Lower leg skin (tissue), 4 donors: Measurements from ENCODE around the gene IRAK1. TPM values are rescaled to one million over a fixed set of nuclear protein-coding genes. Genes with fewer than 3 reads are reported as not detected.

Source experiments
- DNase-seq, 2 donors: peaks; one replicate each; pipeline ENCODE4 v3.0.0-alpha.2; 2019; ENCODE audit warnings: low spot score in 2 of 2
- H3K4me3 ChIP-seq: fragments of 200-600 bp; sonication (generic); 2 replicates; pipeline ENCODE4 v1.5.1; 2017; ENCODE audit warnings: mild to moderate bottlenecking, low read depth; ENCODE audit not compliant: poor library complexity, severe bottlenecking
- CTCF ChIP-seq, 3 donors: fragments of 450-650 bp; IDR thresholded peaks; one replicate each; pipeline ENCODE4 v1.5.1; 2016; ENCODE audit warnings: antibody characterized with exemption in 3 of 3, mild to moderate bottlenecking in 3 of 3, moderate library complexity in 2 of 3
- POLR2A ChIP-seq, 2 donors: fragments of 450-650 bp; IDR thresholded peaks; one replicate each; pipeline ENCODE4 v1.6.1; 2016 to 2017; ENCODE audit warnings: antibody characterized with exemption in 2 of 2, mild to moderate bottlenecking in 1 of 2, moderate library complexity in 1 of 2
- WGBS, 2 donors: methylation state at CpG; one replicate each; pipeline ENCODE4 v1.1.5; 2018; 5-methylcytosine and 5-hydroxymethylcytosine counted together
- intact Hi-C: fragments of 100-400 bp; cut with DNase I; formaldehyde crosslinking; loops from one replicate; pipeline ENCODE4 v1.15.0; 2023; ENCODE audit warnings: low total_unique reads
- total RNA-seq, 4 donors: library from RNA; depleted of rRNA; stranded (reverse); fragments of >200 nt; gene quantifications; one replicate each; pipeline ENCODE4 v1.1.0, GENCODE V29; 2016

IRAK1 gene
- total RNA-seq, 4 donors from 2014 or later: 57.5 to 67.4 (median 60.6) TPM

GRCh38 chrX:154017766-154018517, 1.8 kb downstream of the IRAK1 start:
- H3K4me3 ChIP-seq: no peak overlapping the region
- TF ChIP-seq CTCF (IDR thresholded peaks at IDR 0.05) (no peak), POLR2A (IDR thresholded peaks at IDR 0.05) (no peak)
- intact Hi-C loops: no loop called here
- 74 to 80% methylated on average over 16 to 26 of the region's 26 CpGs for WGBS, 2 donors
- no peak for DNase-seq

- DNase-seq: no peak
- TF ChIP-seq POLR2A (IDR thresholded peaks at IDR 0.05) (no peak), CTCF (IDR thresholded peaks at IDR 0.05) (no peak)
- no peak overlapping the region for H3K4me3 ChIP-seq
- WGBS, 2 donors: 84 to 86% methylated on average over 3 to 23 of the region's 24 CpGs
- intact Hi-C loops: no loop called here
These were observed 3.2 kb downstream of the IRAK1 start for GRCh38 chrX:154016366-154017076.

- DNase-seq: no peak
- no peak for TF ChIP-seq POLR2A (IDR thresholded peaks at IDR 0.05)
- TF ChIP-seq CTCF (IDR thresholded peaks at IDR 0.05): no peak
- no peak overlapping the region for H3K4me3 ChIP-seq
- 66 to 71% methylated on average over 9 to 15 of the region's 16 CpGs for WGBS, 2 donors
- intact Hi-C loops: no loop called here
These were observed 4.0 kb downstream of the IRAK1 start for GRCh38 chrX:154015581-154016264.

GRCh38 chrX:154014429-154015380, 5.0 kb downstream of the IRAK1 start:
- no peak overlapping the region for H3K4me3 ChIP-seq
- no peak for DNase-seq
- TF ChIP-seq POLR2A (IDR thresholded peaks at IDR 0.05): no peak
- TF ChIP-seq CTCF (IDR thresholded peaks at IDR 0.05): no peak
- WGBS, 2 donors: 86 to 92% methylated on average over 18 to 24 of the region's 24 CpGs
- intact Hi-C loops: no loop called here
